ENCODE data around the gene EIF5AL1.
"Not testable (repeated sequence)": the region's sequence is repeated elsewhere in the genome, so short reads cannot be mapped to it uniquely, and the experiment has no call there.

EIF5AL1 gene

DNA sequence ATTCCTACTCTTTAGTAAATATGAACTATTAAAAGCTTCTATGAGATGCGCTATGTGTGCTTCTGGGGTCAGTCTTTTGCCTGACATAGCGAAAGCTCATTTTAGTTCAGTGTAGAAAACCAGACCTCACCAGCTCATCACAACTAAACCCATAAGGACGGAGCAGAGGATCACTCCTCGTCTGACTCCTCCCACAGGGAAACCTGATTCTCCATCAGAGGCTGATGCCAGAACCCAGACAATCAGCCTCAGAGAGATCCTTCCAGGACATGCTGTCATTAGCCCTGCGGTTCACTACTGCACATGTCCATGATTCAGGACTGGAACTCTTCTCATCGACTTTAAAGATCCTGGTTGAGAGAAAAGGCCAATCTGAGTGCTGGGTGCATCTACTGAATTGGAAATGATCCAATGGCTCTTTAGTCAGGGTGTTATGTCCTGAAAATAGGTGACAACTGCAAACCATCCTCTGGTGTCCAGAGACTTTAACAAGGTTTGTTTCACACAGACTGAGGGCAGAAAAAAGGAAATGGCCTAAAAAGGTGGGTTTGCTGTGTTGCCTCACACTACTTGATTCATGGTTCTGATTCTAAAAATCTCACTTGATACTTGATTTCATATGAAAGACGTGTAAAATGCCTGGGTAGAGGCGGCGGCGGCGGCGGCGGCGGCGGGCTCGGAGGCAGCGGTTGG, at the start of gene EIF5AL1:
EIF5AL1 (plus strand) TSS at position 643 of the 693 bp plus-strand sequence. CDS start 117 bp downstream, outside the sequence.
- DNase-seq = not testable (repeated sequence)

DNA sequence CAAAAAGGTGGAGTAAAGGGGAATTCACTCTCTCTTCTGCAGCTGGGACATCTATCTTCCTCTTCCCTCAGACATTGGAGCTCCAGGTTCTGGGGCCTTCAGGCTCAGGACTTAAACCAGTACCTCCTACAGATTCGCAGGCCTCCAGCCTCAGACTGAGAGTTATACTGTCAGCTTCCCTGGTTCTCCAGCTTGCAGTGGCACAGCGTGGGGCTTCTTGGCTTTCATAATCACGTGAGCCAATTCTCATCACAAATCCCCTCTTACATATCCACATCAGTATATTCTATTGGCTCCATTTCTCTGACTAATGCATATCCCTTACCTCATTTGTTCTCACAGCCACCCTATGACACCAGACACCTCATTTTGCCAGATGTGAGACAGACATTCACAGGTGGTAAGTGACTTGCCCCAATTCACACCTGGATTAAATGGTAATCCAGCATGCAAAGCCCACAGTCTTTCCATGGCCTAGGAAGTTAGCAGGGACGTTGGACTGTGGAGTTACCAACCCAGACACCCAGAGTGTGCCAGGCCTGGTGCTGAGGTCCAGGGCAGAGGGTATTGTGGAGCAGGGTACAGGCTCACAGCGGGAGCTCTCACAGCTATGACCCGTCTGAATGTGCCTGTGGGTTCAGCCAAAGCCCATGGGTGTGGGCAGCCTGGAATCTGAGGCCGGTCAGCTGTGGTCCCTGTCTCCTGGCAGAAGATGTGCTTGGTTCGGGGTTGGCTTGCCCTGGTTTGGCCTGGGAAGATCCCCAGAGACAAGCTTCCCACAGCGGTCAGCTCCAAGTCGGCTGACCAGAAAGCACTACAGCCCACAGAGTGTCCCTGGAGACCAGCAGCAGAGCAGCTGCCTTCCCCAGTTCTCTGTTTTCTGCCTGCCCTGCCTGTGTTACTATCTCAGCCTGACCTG, 48.5 kb upstream of the EIF5AL1 start:
- DNase-seq = no peak

DNA sequence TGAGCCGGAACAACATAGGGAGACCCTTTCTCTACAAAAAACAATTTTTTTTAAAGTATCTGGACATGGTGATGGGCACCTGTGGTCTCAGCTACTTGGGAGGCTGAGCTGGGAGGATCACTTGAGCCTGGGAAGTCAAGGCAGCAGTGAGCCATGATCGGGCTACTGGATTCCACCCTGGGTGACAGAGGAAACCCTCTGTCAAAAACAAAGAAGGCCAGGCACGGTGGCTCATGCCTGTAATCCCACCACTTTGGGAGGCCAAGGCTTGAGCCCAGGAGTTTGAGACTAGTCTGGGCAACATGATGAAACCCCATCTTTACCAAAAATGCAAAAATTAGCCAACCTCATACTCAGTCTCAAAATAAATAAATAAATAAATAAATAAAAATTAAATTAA, 47.0 kb upstream of the EIF5AL1 start:
- no peak for DNase-seq

DNA sequence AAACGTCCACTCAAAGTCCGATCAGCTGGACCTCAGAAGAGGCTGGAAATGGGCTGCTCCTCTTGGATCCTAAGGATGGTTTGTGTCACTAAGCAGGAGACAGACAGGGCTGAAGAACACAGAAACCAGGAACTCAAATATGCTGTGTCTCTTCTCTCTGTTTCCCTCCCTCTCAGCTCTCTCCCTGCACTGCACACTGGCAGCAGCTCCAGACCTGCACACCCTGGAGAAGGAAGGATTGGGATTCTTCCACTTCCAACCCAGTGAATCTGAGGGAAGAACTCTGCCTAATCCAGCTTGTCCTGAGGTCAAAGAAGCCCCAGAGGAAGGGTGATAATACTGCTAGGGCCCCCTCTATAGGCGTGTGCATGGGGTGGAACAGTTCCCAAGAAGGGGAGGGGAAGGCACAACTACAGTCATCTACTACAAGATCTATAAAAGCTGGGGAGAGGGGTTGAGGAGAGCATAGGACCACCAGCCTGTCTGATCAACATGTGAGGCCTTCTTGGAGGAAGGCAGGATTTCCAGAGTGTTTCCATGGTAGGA, 44.2 kb upstream of the EIF5AL1 start:
- no peak for DNase-seq

DNA sequence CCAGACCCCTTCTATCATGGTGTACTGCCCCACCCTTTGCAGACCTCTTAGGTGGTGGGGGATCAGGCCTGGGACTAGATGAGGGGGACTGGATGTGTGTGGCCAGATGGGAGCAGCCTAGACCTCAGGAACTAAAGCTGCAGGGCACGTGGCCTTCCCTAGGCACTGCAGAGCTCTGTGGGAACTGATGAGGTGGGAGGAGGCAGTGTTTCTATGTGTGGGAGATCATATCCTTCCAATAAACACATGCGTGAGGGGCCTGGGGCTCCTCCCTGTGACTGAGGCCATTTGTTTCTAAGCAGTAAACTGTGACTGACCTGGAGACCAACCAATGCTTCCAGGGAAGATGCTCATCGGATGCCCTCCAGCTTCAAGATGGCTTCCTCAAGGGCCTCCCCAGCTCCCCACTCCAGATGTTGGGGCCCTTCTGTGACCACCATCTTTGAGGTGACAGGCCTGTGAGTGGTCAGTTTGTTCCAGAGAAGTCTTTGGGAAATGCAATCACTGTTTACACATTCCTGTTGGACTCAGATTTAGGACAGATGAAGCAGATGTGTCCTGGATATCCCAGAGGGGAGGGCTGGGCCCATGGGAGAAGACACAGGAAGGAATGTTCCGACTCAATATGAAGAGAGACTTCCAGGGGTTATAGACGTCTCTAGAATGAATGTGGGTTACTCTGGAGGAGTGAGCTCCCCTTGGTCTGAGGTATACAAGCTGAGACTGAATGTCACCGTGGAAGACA, 43.3 kb upstream of the EIF5AL1 start:
- DNase-seq = no peak

DNA sequence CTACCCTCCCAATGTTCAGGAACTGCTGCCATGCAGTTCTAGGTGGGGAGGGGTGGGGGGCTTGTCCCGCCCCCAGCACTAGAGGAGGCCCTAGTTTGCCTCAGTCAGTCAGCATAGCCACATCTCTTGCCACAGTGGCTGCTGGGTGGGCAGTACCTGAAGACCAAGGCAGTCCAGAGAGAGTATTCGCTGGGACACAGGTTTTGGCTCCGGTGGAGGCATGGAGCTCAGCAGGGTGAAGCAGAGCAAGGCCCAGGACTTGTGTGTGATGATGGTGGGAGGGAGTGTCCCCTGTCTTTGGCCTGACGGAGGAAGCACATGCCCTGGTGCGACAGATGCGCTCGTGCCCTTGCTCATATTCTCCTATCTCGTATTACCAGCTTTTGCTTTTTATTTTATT, 42.2 kb upstream of the EIF5AL1 start:
- DNase-seq = no peak

DNA sequence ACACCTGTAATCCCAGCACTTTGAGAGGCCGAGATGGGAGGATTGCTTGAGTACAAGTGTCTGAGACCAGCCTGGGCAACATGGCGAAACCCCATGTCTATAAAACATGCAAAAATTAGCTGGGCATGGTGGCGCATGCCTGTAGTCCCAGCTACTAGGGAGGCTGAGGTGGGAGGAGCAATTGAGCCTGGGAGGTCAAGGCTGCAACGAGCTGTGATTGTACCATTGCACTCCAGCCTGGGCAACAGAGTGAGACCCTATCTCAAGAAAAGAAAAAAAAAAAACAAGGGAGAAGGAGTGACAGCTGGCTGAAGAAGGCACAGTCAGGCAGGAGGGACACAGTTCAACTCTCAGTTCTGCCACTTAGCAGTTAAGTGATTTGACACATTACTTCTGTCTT, 40.6 kb upstream of the EIF5AL1 start:
- DNase-seq = no peak

DNA sequence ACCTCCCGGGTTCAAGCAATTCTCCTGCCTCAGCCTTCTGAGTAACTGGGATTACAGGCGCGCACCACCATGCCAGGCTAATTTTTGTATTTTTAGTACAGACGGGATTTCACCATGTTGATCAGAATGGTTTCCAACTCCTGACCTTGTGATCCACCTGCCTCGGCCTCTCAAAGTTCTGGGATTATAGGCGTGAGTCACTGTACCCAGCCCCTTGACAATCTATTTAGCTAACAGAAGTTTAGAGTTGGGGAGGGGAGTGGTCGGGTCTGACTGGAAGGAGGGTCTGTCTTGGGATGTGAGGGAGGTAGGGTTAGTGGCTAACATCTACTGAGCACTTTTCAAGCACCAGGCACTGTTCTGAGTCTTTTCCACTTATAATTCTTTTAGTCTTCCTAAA, 39.9 kb upstream of the EIF5AL1 start:
- no peak for DNase-seq

DNA sequence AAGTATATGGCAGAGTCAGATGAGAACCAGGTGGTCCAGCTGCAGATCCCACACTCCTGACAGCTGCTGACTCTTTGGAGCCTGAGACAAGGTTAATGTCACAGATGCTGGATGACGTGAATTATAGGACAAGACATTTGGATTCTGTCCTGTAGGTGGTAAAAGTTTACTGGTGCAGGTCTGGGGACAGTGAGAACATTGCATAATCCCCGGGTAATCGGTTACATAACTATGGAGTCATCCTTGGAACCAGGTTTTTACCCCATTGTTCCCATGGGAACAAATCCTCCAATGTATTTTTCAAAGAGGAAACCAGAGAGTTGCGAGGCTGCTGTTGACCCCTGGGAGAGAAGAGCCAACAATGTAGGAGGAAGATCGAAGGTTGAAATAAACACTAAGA, 39.4 kb upstream of the EIF5AL1 start:
- no peak for DNase-seq

DNA sequence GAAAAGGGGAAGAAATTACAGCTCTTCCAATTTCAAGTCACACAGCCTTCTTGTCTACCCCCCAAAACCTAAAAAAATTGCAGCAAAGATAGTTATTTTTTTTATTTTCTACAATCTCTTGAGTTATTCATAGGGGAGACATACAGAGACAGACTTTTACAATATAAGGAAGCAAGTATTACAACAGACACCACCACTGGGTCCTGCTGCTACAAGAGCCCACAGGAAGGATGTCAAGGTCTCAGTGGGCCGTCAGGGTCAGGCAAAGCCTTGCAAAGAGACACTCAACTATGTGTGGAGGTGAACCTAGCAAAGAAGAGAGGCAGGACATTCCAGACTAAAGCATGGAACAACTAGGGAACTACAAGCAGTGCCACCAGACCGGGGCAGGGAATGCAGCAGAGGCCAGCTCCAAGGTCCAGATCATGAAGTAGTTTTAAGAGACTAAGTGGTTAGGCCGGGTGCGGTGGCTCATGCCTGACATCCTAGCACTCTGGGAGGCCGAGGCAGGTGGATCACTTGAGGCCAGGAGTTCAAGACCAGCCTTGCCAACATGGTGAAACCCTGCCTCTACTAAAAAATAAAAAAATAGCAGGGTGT, 38.7 kb upstream of the EIF5AL1 start:
- DNase-seq = no peak

DNA sequence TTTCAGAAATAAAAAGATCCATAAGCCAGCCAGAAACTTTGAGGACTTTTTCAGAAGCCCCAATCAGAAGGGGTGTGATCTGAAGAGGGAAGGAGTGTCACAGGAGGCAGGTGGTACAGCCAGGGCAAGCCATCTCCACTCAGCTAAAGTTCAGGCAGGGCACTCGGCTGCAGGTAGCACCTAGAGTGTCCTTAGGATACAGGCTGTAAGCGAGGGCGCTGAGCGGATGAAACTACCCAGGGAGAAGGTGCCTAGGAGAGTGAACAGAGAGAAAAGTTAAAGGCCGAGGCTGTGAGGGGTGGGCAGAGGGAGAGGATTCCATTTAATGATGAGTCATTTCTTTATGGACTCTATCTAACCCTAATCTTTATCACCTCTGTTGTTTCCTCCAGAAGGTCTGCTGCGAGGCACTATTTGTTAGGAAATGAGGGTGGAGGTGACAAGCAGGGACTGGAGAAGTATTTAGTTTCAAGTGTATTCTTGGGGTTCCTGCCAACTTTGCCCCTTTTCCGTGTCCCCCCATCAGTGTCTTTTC, 37.1 kb upstream of the EIF5AL1 start:
- no peak for DNase-seq

DNA sequence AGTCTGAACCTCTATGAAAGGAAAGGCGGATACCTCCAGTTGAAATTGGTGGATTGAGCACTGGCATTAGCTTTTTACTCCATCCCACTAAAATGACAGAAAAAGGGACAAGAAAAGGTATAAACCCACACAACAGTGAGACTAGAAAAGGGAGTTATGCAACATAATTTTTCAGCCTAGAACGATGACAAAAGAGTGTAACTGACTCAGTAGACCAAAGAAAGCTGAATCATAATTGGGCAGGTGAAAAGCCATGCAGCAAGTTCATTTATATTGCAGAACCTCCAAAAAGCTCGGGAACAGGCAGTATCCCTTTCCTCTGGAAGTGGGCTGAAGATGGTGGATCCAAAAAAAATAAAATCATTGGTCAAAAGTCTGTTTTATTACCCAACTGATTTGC, 36.5 kb upstream of the EIF5AL1 start:
- DNase-seq = no peak

DNA sequence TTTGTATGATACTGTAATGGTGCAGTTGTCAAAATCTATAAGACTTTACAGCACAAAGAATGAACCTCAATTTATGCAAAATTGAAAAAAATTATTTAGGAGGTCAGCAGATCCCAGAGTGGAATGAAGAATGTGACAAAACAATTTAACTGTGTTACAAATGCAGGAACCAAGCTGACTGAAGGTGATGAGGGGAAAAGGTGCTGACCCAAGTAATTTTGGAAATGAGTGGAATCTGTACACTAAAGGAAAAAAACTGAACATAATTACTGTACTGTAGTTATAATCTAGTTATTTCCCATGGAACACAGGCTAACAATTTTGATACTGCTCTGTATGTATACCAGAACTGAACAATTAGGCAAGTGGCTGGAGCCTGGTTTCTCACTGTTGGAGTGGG, 35.7 kb upstream of the EIF5AL1 start:
- no peak for DNase-seq

DNA sequence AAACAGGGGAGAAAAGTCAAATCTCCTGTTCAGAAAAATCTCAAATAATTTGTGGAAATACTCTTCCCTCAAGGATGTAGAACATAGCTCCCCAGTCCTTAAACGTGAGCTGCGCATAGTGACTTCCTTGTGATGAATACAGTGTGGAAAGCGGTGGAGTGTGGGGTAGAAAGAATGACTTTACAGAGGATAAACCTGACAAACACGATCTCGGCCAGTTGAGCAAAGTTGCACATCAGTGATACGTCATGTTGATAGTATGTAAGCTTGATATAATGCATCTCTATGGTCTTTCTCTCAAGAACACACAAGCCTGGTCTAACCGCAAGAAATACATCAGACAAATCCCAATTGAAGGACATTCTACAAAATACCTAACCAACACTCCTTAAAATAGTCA, 34.9 kb upstream of the EIF5AL1 start:
- DNase-seq = no peak

DNA sequence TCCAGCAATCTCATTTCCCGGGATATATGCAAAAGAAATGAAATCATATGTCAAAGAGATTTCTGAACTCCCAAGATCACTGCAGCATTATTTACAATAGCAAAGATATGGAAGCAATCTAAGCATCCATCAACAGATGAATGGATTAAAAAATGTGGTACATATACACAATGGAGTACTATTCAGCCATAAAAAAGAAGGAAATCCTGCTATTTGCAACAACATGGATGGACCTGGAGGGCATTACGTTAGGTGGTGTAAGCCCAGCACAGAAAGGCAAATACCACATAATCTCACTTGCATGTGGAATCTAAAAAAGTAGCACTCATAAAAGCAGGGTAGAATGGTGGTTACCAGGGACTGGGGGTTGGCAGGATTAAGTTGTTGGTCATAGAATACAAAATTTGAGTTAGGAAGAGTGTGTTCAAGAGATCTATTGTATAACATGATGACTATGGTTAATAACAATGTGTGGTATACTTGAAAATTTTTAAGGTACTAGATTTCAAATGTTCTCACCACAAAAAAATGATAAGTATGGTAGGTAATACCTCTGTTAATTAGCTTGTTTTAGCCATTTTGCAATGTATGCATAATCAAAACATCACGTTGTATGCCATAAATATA, 32.9 kb upstream of the EIF5AL1 start:
- no peak for DNase-seq

DNA sequence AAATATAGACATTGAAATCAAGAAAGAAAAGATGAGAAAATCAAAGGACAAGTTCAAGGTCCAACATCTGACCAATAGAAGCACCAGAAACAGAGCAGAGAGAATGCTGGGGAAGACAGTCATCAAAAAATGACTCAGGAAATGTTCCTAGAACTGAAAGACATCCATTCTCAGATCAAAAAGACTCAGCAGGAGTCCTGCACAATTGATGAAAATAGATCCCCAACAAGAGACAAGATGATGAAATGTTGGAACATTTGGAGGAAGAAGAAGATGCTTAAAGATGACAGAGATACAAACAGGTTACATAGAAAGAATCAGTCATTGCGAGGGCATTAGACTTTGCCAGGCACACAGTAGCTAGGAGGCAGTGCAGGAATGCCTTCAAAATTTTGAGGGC, 30.0 kb upstream of the EIF5AL1 start:
- DNase-seq = no peak

DNA sequence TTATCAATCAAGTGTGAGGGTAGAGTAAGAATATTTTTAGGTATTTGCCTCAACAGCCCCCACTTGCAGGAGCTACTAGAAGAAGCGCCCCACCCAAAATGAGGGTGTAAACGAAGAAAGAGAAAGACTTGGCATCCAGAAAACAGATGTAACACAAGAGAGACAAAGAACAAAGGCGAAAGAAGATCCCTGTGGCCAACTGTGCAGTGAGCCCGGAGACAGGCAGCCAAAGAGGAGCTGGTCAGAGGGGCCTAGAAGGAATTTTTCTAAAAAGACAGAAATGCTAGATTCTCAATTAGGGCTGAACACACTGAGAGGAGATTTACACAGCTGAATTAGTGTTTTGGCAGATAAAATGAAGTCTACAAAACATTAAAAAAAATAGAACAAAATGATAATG, 29.6 kb upstream of the EIF5AL1 start:
- DNase-seq = no peak

DNA sequence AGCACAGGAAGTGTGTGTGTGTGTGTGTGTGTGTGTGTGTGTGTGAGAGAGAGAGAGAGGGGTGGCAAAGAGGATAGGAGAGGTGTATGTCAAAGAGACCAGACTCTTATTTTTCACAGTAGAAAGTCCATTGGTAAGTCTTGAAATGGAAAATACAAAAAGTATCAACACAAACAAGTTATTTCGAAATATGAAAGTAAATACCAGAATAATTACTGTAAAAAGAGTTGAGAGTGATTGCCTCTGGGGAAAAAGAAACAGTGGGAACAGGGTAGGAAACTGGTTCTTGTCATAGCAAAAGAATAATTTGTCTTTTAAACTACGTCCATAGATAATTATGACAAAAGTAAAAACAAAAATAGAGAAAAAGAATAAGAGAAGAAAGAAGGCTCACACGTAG, 29.0 kb upstream of the EIF5AL1 start:
- DNase-seq = no peak

DNA sequence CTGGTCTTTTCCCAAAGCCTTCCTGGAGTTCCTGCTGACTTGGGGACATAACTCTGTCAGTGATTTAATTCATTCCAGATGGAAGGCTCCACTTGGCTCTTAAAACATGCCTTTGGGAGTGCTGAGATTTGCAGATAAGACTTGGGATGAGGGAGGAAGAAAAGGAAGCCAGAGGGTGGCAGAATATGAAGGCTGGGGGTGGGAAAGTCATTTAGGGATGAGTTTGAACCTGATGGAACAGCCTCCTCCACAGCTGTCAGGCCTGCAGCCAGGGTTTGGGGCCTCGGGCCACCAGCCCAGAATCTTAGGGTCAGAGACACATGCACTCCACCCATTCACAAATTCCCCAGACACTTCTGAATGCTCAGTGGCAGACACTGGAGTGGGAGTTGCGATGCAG, 28.4 kb upstream of the EIF5AL1 start:
- no peak for DNase-seq

DNA sequence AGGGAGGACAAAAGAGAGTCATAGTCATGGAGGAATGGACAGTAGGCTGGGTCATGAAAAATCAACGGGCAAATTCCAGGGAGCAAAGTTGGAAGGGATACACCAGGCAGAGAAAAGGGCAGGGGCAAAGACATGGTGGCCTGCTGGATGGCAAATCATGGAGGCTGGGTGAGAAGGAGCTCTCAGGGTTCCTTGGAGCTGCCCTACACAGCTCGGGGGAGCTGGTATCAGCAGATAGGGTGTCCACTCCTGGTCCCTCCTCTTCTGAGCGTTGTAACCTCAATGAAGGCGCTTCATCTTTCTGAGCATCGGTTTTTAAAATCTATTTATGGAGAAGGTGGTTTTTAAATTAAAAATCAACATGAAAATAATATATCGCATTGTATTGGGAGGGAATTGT, 27.9 kb upstream of the EIF5AL1 start:
- no peak for DNase-seq

DNA sequence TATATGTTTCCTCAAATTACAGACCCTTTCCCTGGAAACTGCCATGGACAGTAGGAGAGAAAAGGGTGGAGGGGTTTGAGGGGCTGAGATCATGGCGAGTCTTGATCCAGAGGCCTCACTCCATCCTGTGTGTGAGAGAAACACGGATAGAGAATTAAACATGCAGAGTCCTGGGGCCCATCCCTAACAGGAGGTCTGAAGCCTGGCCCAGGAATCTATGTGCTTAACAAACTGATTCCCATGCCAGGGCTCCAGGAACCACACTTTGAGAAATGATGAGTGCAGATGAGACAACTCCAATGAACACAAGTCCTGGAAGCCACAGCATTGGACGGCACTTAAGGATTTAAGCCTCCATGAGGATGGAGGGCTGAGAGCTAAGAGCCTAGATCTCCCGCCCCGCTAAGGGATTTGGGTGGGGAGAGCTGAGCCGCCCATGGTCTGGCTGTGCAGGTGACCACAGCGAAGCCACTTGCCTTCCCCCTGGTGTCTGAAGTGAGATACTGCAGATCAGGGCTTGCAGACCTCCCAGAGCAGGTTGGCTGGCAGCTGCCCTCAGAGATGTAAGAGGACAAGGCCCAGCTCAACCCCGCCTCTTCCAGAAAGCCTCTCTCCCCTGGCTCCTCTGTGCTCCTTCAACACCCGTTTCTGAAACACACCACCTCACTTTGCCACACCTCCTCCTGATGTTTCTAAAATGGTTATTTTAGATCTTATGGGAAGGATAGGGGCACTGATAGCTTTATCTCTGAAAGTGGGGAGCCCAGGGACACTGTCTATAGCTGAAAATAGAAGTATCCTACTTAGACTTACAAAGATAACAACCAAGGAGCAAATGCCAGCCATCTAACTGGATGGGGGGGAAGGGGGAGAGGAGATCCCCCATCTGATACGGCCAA, 24.8 kb upstream of the EIF5AL1 start:
- peak; percentile 20 for DNase-seq

Data from CD4-positive, alpha-beta T cell treated with Interleukin-17A for 4 hours (primary cell).